Endothelial cell of umbilical vein (primary cell): ENCODE data around the gene HEBP1. TPM values are rescaled to one million over a fixed set of nuclear protein-coding genes. Genes with fewer than 3 reads are reported as not detected.

Source experiments
- BruUV-seq: library from RNA; stranded (reverse); fragments of 400-500 nt; replicated peaks from 2 replicates; lab custom pipeline; 2021; lab: Mats Ljungman, UMichigan
- CTCF ChIA-PET: fragments of 300-600, 350-600 bp; sonication (Branson Sonifier 250); formaldehyde crosslinking; loops from one replicate; lab custom pipeline; 2021; ENCODE audit warnings: antibody characterized with exemption, inconsistent platforms; lab: Charles Lee
- POLR2A ChIA-PET: fragments of 300-600, 350-600 bp; sonication (Branson Sonifier 250); formaldehyde crosslinking; loops from one replicate; lab custom pipeline; 2021; ENCODE audit warnings: antibody characterized with exemption, inconsistent platforms; lab: Charles Lee
- DNase-seq: peaks from one replicate; pipeline ENCODE4 v3.0.0-alpha.2; 2011; ENCODE audit warnings: low read depth, low spot score
- FAIRE-seq: peaks from 2 replicates; lab custom pipeline; 2011; peaks lifted over from hg19 to GRCh38; lab: Jason Lieb, UNC
- H2AFZ ChIP-seq: 2 replicates; pipeline ENCODE4 v1.6.0; 2012; ENCODE audit warnings: low read depth, low read length, control low read depth, inconsistent platforms
- H3K27ac ChIP-seq: 2 replicates; pipeline ENCODE4 v1.5.1; 2011; ENCODE audit warnings: low read depth, mild to moderate bottlenecking, control low read depth, low read length, moderate library complexity; ENCODE audit not compliant: insufficient read depth
- H3K27me3 ChIP-seq, 2 experiments: 2 replicates each; pipeline versions ENCODE4 v1.6.0 to v1.6.1; 2011; ENCODE audit warnings: low read length in 2 of 2, mixed read lengths in 1 of 2; ENCODE audit not compliant: control insufficient read depth in 2 of 2, insufficient read depth in 2 of 2
- H3K36me3 ChIP-seq, 2 experiments: 2 replicates in 1 of 2; 3 replicates in 1 of 2; pipeline ENCODE4 v1.5.1; 2011; ENCODE audit warnings: low read length in 2 of 2, mild to moderate bottlenecking in 1 of 2, moderate library complexity in 1 of 2; ENCODE audit not compliant: control insufficient read depth in 2 of 2, insufficient read depth in 2 of 2; ENCODE audit errors: extremely low read depth in 1 of 2
- H3K4me1 ChIP-seq: 3 replicates; pipeline ENCODE4 v1.5.1; 2011; ENCODE audit warnings: mild to moderate bottlenecking, low read length; ENCODE audit not compliant: control insufficient read depth, insufficient read depth; ENCODE audit errors: extremely low read depth
- H3K4me2 ChIP-seq: 2 replicates; pipeline ENCODE4 v1.6.1; 2011; ENCODE audit warnings: low read length, control low read depth, mixed read lengths; ENCODE audit not compliant: insufficient read depth
- H3K4me3 ChIP-seq, 3 experiments: fragments of 200-600 bp in 1 of 3; sonication (generic), shearing (Covaris generic) in 1 of 3; replicated peaks in 1 of 3; 2 replicates each; pipeline ENCODE4 v1.5.1; 2011 to 2016; ENCODE audit warnings: control low read depth in 3 of 3, low read length in 3 of 3, mild to moderate bottlenecking in 2 of 3, inconsistent platforms in 1 of 3, low read depth in 1 of 3, moderate library complexity in 1 of 3; ENCODE audit not compliant: insufficient read depth in 1 of 3
- H3K79me2 ChIP-seq: 2 replicates; pipeline ENCODE4 v1.6.0; 2012; ENCODE audit warnings: low read length, inconsistent platforms; ENCODE audit not compliant: control insufficient read depth, insufficient read depth
- H3K9ac ChIP-seq: replicated peaks from 2 replicates; pipeline ENCODE3; 2011; ENCODE audit warnings: low read length, control low read depth; ENCODE audit not compliant: insufficient read depth; ENCODE audit errors: extremely low read depth
- H3K9me1 ChIP-seq: replicated peaks from 3 replicates; pipeline ENCODE4 v1.6.0; 2011; ENCODE audit warnings: mild to moderate bottlenecking, low read length; ENCODE audit not compliant: control insufficient read depth, insufficient read depth; ENCODE audit errors: extremely low read depth
- H3K9me3 ChIP-seq: replicated peaks from 2 replicates; pipeline ENCODE4 v1.5.1; 2012; ENCODE audit warnings: low read length, inconsistent platforms; ENCODE audit not compliant: control insufficient read depth, insufficient read depth
- H4K20me1 ChIP-seq: replicated peaks from 2 replicates; pipeline ENCODE3; 2011; ENCODE audit warnings: mild to moderate bottlenecking, low read length; ENCODE audit not compliant: control insufficient read depth, insufficient read depth; ENCODE audit errors: extremely low read depth
- EZH2 ChIP-seq: IDR thresholded peaks from 2 replicates; pipeline ENCODE4 v1.6.1; 2012; ENCODE audit warnings: borderline replicate concordance, low read depth, mild to moderate bottlenecking, moderate library complexity, low read length, inconsistent platforms; ENCODE audit not compliant: severe bottlenecking
- FOS ChIP-seq: IDR thresholded peaks from 2 replicates; pipeline ENCODE4 v1.6.1; 2011; ENCODE audit warnings: mild to moderate bottlenecking, low read length, moderate library complexity, borderline replicate concordance; ENCODE audit not compliant: insufficient read depth
- GATA2 ChIP-seq: IDR thresholded peaks from 2 replicates; pipeline ENCODE4 v1.7.0; 2011; ENCODE audit warnings: low read depth, mild to moderate bottlenecking, moderate library complexity, mixed read lengths, low read length; ENCODE audit not compliant: insufficient read length, insufficient read depth
- JUN ChIP-seq: IDR thresholded peaks from 2 replicates; pipeline ENCODE4 v1.6.1; 2011; ENCODE audit warnings: borderline replicate concordance, low read depth; ENCODE audit not compliant: insufficient read length, insufficient read depth
- MAX ChIP-seq: IDR thresholded peaks from 2 replicates; pipeline ENCODE4 v1.6.1; 2011; ENCODE audit not compliant: insufficient read depth, insufficient read length
- MYC ChIP-seq: IDR thresholded peaks from one replicate; pipeline ENCODE4 v1.6.1; 2011; ENCODE audit warnings: mild to moderate bottlenecking, low read depth, low read length
- POLR2A ChIP-seq: IDR thresholded peaks from 2 replicates; pipeline ENCODE4 v1.6.1; 2012; ENCODE audit warnings: low read depth, mild to moderate bottlenecking, control low read depth, low read length
- POLR2AphosphoS5 ChIP-seq: IDR thresholded peaks from 2 replicates; pipeline ENCODE4 v1.6.1; 2012; ENCODE audit warnings: low read depth, mild to moderate bottlenecking, control low read depth, low read length, moderate library complexity; ENCODE audit not compliant: insufficient read depth
- dilution Hi-C: fragments of 300-500 bp; cut with MboI; formaldehyde crosslinking; loops from one replicate; pipeline ENCODE4 v1.15.0; 2019; ENCODE audit warnings: low sequenced_read_pairs; ENCODE audit not compliant: extremely low pct_ligation_motif_present
- intact Hi-C: fragments of 100-400 bp; cut with micrococcal nuclease; formaldehyde crosslinking; loops from one replicate; pipeline ENCODE4 v1.10.0; 2022
- polyA plus RNA-seq, 4 experiments: library from polyadenylated mRNA; depleted of rRNA in 3 of 4; stranded (reverse) in 3 of 4; unstranded in 1 of 4; fragments of >200 nt; gene quantifications; 2 replicates each; pipeline versions ENCODE4 v1.2.1 to v1.2.3, GENCODE V29; 2011 to 2012; ENCODE audit warnings: missing spikeins in 1 of 4
- total RNA-seq: library from RNA; stranded (reverse); gene quantifications from 2 replicates; pipeline ENCODE4 v1.2.3, GENCODE V29; 2021
- TF ChIP-seq, protein P1 (sequence below), 2 donors: IDR thresholded peaks; 1 replicate in 1 of 2; 2 replicates in 1 of 2; pipeline ENCODE4 v1.5.1; 2011; ENCODE audit warnings: low read length in 2 of 2, mild to moderate bottlenecking in 2 of 2, moderate library complexity in 2 of 2, control low read depth in 1 of 2, inconsistent platforms in 1 of 2, low read depth in 1 of 2; ENCODE audit not compliant: insufficient read depth in 1 of 2; ENCODE audit errors: extremely low read depth in 1 of 2

The HEBP1 gene
- total and polyA plus RNA-seq, 2 donors (not counting 3 experiments of a cell fraction or from before 2014, with no cell fraction given): 23.1 to 59.5 TPM

GRCh38 chr12:12933742-12934141 lies 66.3 kb downstream of the HEBP1 start:
- H3K9me3 ChIP-seq: no peaks in the 10 kb centered on the region
- H2AFZ ChIP-seq: no peak overlapping the region
- dilution Hi-C loops (no loop called here), intact Hi-C loops (no loop called here)
- H3K27me3 ChIP-seq: no peaks in the 10 kb centered on the region
- H3K9me1 ChIP-seq: no peaks in the 10 kb centered on the region
- H3K9ac ChIP-seq: no peak overlapping the region
- H3K79me2 ChIP-seq: no peaks in the 10 kb centered on the region
- DNase-seq (no peak), FAIRE-seq (no peak)
- ChIA-PET CTCF (interaction anchor here (1.1 kb wide), 1 partner anchor 17 kb away, joined by 3 read pairs; no protein-coding TSS in a partner anchor), POLR2A (no interaction called here)
- no peak overlapping the region for H3K4me2 ChIP-seq
- BruUV-seq: no TSS peak
- H4K20me1 ChIP-seq: no peaks in the 10 kb centered on the region
- TF ChIP-seq, protein P1, sequence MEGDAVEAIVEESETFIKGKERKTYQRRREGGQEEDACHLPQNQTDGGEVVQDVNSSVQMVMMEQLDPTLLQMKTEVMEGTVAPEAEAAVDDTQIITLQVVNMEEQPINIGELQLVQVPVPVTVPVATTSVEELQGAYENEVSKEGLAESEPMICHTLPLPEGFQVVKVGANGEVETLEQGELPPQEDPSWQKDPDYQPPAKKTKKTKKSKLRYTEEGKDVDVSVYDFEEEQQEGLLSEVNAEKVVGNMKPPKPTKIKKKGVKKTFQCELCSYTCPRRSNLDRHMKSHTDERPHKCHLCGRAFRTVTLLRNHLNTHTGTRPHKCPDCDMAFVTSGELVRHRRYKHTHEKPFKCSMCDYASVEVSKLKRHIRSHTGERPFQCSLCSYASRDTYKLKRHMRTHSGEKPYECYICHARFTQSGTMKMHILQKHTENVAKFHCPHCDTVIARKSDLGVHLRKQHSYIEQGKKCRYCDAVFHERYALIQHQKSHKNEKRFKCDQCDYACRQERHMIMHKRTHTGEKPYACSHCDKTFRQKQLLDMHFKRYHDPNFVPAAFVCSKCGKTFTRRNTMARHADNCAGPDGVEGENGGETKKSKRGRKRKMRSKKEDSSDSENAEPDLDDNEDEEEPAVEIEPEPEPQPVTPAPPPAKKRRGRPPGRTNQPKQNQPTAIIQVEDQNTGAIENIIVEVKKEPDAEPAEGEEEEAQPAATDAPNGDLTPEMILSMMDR (IDR thresholded peaks at IDR 0.05; ENCODE audit: extremely low read depth in 1 of 2, insufficient read depth in 1 of 2, low read depth in 1 of 2, low read length in 2 of 2): no peak
- no peak for TF ChIP-seq FOS
- no peak for TF ChIP-seq EZH2
- no peak for TF ChIP-seq GATA2
- no peak for TF ChIP-seq MAX
- TF ChIP-seq POLR2A: no peak
- TF ChIP-seq MYC: no peak
- no peak for TF ChIP-seq POLR2AphosphoS5
- TF ChIP-seq JUN: no peak
- no peaks in the 10 kb centered on the region for H3K36me3 ChIP-seq
- H3K27ac ChIP-seq: no peak overlapping the region
- no peaks in the 10 kb centered on the region for H3K4me1 ChIP-seq
- H3K4me3 ChIP-seq: no peak overlapping the region
